Ishikawa (cell line): ENCODE results near the gene CCDC186.

Experiments used
- CEBPB ChIP-seq: IDR thresholded peaks from 2 replicates; pipeline ENCODE4 v1.6.1; 2012
- RAD21 ChIP-seq: IDR thresholded peaks from 2 replicates; pipeline ENCODE4 v1.6.1; 2012; ENCODE audit warnings: low read depth

GRCh38 chr10:114121031-114121430 lies 53.0 kb downstream of the CCDC186 start:
- TF ChIP-seq RAD21 = no peak
- TF ChIP-seq CEBPB = no peak
